AG04450 (cell line): ENCODE data around the gene GPC6. TPM values are rescaled to one million over a fixed set of nuclear protein-coding genes. Genes with fewer than 3 reads are reported as not detected.

Experiments used
- CTCF ChIA-PET: fragments of 300-600, 350-600 bp; formaldehyde crosslinking; extraction: SDS; loops from one replicate; lab custom pipeline; 2022; ENCODE audit warnings: antibody characterized with exemption, inconsistent platforms; lab: Charles Lee
- POLR2A ChIA-PET: fragments of 350-600 bp; formaldehyde crosslinking; extraction: SDS; loops from one replicate; lab custom pipeline; 2021; ENCODE audit warnings: antibody characterized with exemption, inconsistent platforms; lab: Yijun Ruan, JAX
- DNase-seq: peaks from one replicate; pipeline ENCODE4 v3.0.0-alpha.2; 2011; ENCODE audit warnings: low read depth, low spot score
- H3K27ac ChIP-seq: one replicate; pipeline ENCODE4 v1.5.1; 2012; ENCODE audit warnings: low read depth, low read length, control low read depth
- H3K27me3 ChIP-seq: one replicate; pipeline ENCODE4 v1.6.0; 2012; ENCODE audit warnings: low read length; ENCODE audit not compliant: control insufficient read depth, insufficient read depth
- H3K4me3 ChIP-seq: 2 replicates; pipeline ENCODE4 v1.5.1; 2011; ENCODE audit warnings: mild to moderate bottlenecking, low read depth, low read length, control low read depth
- H3K9me3 ChIP-seq: 2 replicates; pipeline ENCODE4 v1.5.1; 2012; ENCODE audit warnings: low read length; ENCODE audit not compliant: control insufficient read depth, insufficient read depth
- polyA plus RNA-seq: library from polyadenylated mRNA; depleted of rRNA; stranded (reverse); fragments of >200 nt; gene quantifications from 2 replicates; pipeline ENCODE4 v1.2.3, GENCODE V29; 2011
- TF ChIP-seq, protein P1 (sequence below): IDR thresholded peaks from 2 replicates; pipeline ENCODE4 v1.5.1; 2011; ENCODE audit warnings: low read depth, low read length, control low read depth, inconsistent platforms

GPC6 gene
- polyA plus RNA-seq, 1 experiment = 40.4 TPM

GRCh38 chr13:93716623-93717022, 490.0 kb downstream of the GPC6 start:
- Histone ChIP-seq H3K27ac (no peak overlapping the region), H3K27me3 (no peaks in the 10 kb centered on the region), H3K4me3 (no peak overlapping the region), H3K9me3 (peaks cover 4% of the 10 kb centered on the region; the same call in 1 of the 2 replicates)
- CTCF ChIA-PET = no interaction called here
- DNase-seq = no peak
- POLR2A ChIA-PET = no interaction called here
- TF ChIP-seq, protein P1, sequence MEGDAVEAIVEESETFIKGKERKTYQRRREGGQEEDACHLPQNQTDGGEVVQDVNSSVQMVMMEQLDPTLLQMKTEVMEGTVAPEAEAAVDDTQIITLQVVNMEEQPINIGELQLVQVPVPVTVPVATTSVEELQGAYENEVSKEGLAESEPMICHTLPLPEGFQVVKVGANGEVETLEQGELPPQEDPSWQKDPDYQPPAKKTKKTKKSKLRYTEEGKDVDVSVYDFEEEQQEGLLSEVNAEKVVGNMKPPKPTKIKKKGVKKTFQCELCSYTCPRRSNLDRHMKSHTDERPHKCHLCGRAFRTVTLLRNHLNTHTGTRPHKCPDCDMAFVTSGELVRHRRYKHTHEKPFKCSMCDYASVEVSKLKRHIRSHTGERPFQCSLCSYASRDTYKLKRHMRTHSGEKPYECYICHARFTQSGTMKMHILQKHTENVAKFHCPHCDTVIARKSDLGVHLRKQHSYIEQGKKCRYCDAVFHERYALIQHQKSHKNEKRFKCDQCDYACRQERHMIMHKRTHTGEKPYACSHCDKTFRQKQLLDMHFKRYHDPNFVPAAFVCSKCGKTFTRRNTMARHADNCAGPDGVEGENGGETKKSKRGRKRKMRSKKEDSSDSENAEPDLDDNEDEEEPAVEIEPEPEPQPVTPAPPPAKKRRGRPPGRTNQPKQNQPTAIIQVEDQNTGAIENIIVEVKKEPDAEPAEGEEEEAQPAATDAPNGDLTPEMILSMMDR = no peak

DNA sequence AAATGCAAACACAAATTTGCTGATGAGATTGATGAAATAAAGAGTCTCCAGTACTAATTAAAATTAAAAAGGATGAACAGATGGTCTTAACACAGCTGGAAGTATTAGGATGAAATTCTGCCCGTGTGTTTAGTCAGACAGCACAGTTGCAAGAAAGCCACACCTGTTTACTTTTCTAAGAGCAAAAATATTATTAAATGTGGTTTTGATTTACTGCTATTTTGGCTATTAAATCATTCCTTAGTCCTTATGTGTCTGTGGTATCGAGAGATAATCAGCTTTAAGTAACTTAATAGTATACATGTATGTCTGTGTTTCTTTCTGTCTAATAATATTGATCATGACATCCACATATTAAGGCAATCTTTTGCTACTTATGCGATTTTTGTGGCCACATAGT, 494.9 kb downstream of the GPC6 start:
- CTCF ChIA-PET = no interaction called here
- H3K4me3 ChIP-seq = no peak overlapping the region
- H3K27me3 ChIP-seq = no peaks in the 10 kb centered on the region
- POLR2A ChIA-PET = no interaction called here
- H3K9me3 ChIP-seq = no peaks in the 10 kb centered on the region
- TF ChIP-seq, protein P1 = no peak
- no peak overlapping the region for H3K27ac ChIP-seq
- no peak for DNase-seq

DNA sequence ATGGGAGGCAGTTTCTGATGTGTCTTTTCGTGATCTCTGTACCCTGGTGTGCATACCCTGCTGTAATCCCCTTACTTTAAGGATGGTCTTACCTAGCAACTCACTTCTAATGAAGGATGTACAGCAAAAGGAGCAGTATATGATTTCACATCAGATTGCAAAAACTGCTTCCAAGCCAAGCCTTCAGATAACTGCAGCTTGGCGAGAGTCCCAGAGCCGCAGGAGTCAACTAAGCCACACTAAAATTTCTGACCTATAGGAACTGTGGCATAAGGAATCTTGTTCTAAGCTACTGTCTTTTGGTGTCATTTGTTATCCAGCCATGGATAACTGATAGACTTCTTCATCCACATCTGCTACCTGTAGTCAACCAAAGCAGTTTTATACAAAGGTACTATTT, 496.7 kb downstream of the GPC6 start:
- ChIA-PET CTCF (no interaction called here), POLR2A (no interaction called here)
- Histone ChIP-seq H3K27ac (no peak overlapping the region), H3K27me3 (no peaks in the 10 kb centered on the region), H3K9me3 (no peaks in the 10 kb centered on the region), H3K4me3 (no peak overlapping the region)
- TF ChIP-seq, protein P1 = no peak
- no peak for DNase-seq

- no peak for DNase-seq
- H3K27me3 ChIP-seq = no peaks in the 10 kb centered on the region
- TF ChIP-seq, protein P1 = no peak
- H3K4me3 ChIP-seq = no peak overlapping the region
- ChIA-PET CTCF (no interaction called here), POLR2A (no interaction called here)
- no peak overlapping the region for H3K27ac ChIP-seq
- H3K9me3 ChIP-seq = no peaks in the 10 kb centered on the region
These were observed 497.6 kb downstream of the GPC6 start for GRCh38 chr13:93724187-93724586.

GRCh38 chr13:93726173-93726957, 499.8 kb downstream of the GPC6 start:
- Histone ChIP-seq H3K27ac (no peak overlapping the region), H3K9me3 (no peaks in the 10 kb centered on the region), H3K27me3 (no peaks in the 10 kb centered on the region), H3K4me3 (no peak overlapping the region)
- no peak for DNase-seq
- POLR2A ChIA-PET = no interaction called here
- TF ChIP-seq, protein P1 = no peak
- CTCF ChIA-PET = interaction anchor here (1.0 to 1.2 kb wide), 2 partner anchors 11 to 636 kb away, joined by 3 read pairs; no protein-coding TSS in a partner anchor
